AG20443 (cell line): ENCODE results near the gene NDUFS6.
A peak's percentile ranks its signal among the peaks of the same experiment; 100 is the strongest.
"Not testable (repeated sequence)": the region's sequence is repeated elsewhere in the genome, so short reads cannot be mapped to it uniquely, and the experiment has no call there.

ENCODE experiments used
- DNase-seq: peaks from one replicate; pipeline ENCODE4 v3.0.0; 2012; ENCODE audit warnings: low spot score, mixed read lengths

The NDUFS6 gene

GRCh38 chr5:1798589-1798988, 2.6 kb upstream of the NDUFS6 start:
- not testable (repeated sequence) for DNase-seq

GRCh38 chr5:1799110-1799601, 2.1 kb upstream of the NDUFS6 start:
- peak; percentile 60 for DNase-seq

- DNase-seq, result peak; percentile 99
Observed at GRCh38 chr5:1799602-1800471, 1.4 kb upstream of the NDUFS6 start, which contains the start of gene MRPL36. MRPL36 (minus strand) TSS chr5:1799837; CDS start chr5:1798935, 902 bp downstream.

- DNase-seq, result no peak
Observed at GRCh38 chr5:1800472-1801221, 560 bp upstream of the NDUFS6 start.

- no peak for DNase-seq
Observed at GRCh38 chr5:1801967-1802295, 724 bp downstream of the NDUFS6 start.

- DNase-seq, result no peak
Observed at GRCh38 chr5:1803192-1803591, 2.0 kb downstream of the NDUFS6 start.

GRCh38 chr5:1804001-1804690, 2.9 kb downstream of the NDUFS6 start:
- no peak for DNase-seq

- no peak for DNase-seq
Observed at GRCh38 chr5:1805326-1805725, 4.1 kb downstream of the NDUFS6 start.

GRCh38 chr5:1805736-1806135, 4.5 kb downstream of the NDUFS6 start:
- DNase-seq, result no peak

GRCh38 chr5:1806199-1806598, 5.0 kb downstream of the NDUFS6 start:
- DNase-seq, result no peak

GRCh38 chr5:1806974-1807373, 5.8 kb downstream of the NDUFS6 start:
- no peak for DNase-seq

GRCh38 chr5:1807451-1808185, 6.4 kb downstream of the NDUFS6 start:
- DNase-seq, result no peak

- DNase-seq, result no peak
Observed at GRCh38 chr5:1808439-1808838, 7.2 kb downstream of the NDUFS6 start.

GRCh38 chr5:1809416-1810035, 8.3 kb downstream of the NDUFS6 start:
- no peak for DNase-seq

GRCh38 chr5:1810581-1811101, 9.4 kb downstream of the NDUFS6 start:
- DNase-seq, result no peak

GRCh38 chr5:1814183-1815020, 13.2 kb downstream of the NDUFS6 start:
- no peak for DNase-seq

- no peak for DNase-seq
Observed at GRCh38 chr5:1815071-1815786, 14.0 kb downstream of the NDUFS6 start.

GRCh38 chr5:1815881-1816292, 14.7 kb downstream of the NDUFS6 start:
- no peak for DNase-seq

GRCh38 chr5:1816495-1817089, 15.4 kb downstream of the NDUFS6 start:
- DNase-seq, result not testable (repeated sequence)
